SK-N-SH treated with all-trans-retinoic acid at 6 μM for 48 hours (cell line): Measurements from ENCODE around the gene UVSSA.

Source experiments
- ATAC-seq: fragments of 200-7000 bp; cut with Tn5 transposase; 3 replicates; pipeline ENCODE4 v1.9.1; 2020; ENCODE audit warnings: mild to moderate bottlenecking, moderate library complexity
- BACH2 ChIP-seq: fragments of 250-450 bp; sonication (Bioruptor Pico); IDR thresholded peaks from 2 replicates; pipeline ENCODE4 v1.9.0; 2021; ENCODE audit warnings: mild to moderate bottlenecking, borderline replicate concordance
- CREB5 ChIP-seq: fragments of 250-450 bp; sonication (Bioruptor Pico); IDR thresholded peaks from 2 replicates; pipeline ENCODE4 v1.5.1; 2020; ENCODE audit warnings: low read depth, mild to moderate bottlenecking, moderate library complexity
- CSDC2 ChIP-seq: fragments of 250-450 bp; sonication (Bioruptor Pico); IDR thresholded peaks from 2 replicates; pipeline ENCODE4 v1.5.0; 2020; ENCODE audit warnings: mild to moderate bottlenecking, moderate library complexity
- CSRNP3 ChIP-seq: fragments of 250-450 bp; sonication (Bioruptor Pico); IDR thresholded peaks from 2 replicates; pipeline ENCODE4 v1.5.1; 2021; ENCODE audit warnings: mild to moderate bottlenecking, moderate library complexity
- ESRRG ChIP-seq: fragments of 250-450 bp; sonication (Bioruptor Pico); IDR thresholded peaks from 2 replicates; pipeline ENCODE4 v1.6.1; 2021; ENCODE audit warnings: mild to moderate bottlenecking
- GLIS3 ChIP-seq: fragments of 250-450 bp; sonication (Bioruptor Pico); IDR thresholded peaks from 2 replicates; pipeline ENCODE4 v1.5.0; 2020; ENCODE audit warnings: mild to moderate bottlenecking, moderate library complexity
- ISL1 ChIP-seq: fragments of 250-450 bp; sonication (Bioruptor Pico); IDR thresholded peaks from 2 replicates; pipeline ENCODE4 v2.1.2; 2022; ENCODE audit warnings: mild to moderate bottlenecking, moderate library complexity
- OSR1 ChIP-seq: fragments of 250-450 bp; sonication (Bioruptor Pico); IDR thresholded peaks from 2 replicates; pipeline ENCODE4 v1.8.0; 2022; ENCODE audit warnings: moderate library complexity, mild to moderate bottlenecking, inconsistent platforms
- PATZ1 ChIP-seq: fragments of 250-450 bp; sonication (Bioruptor Pico); IDR thresholded peaks from 2 replicates; pipeline ENCODE4 v1.8.0; 2020; ENCODE audit warnings: mild to moderate bottlenecking, moderate library complexity, borderline replicate concordance
- POU6F1 ChIP-seq: fragments of 250-450 bp; sonication (Bioruptor Pico); IDR thresholded peaks from 2 replicates; pipeline ENCODE4 v1.8.0; 2021; ENCODE audit warnings: low read depth, mild to moderate bottlenecking, moderate library complexity, borderline replicate concordance
- PPARA ChIP-seq: fragments of 250-450 bp; sonication (Bioruptor Pico); IDR thresholded peaks from 2 replicates; pipeline ENCODE4 v1.5.0; 2020; ENCODE audit warnings: mild to moderate bottlenecking, borderline replicate concordance
- RARB ChIP-seq: fragments of 250-450 bp; sonication (Bioruptor Pico); IDR thresholded peaks from 2 replicates; pipeline ENCODE4 v1.8.0; 2021; ENCODE audit warnings: mild to moderate bottlenecking, moderate library complexity
- TCF4 ChIP-seq: fragments of 250-450 bp; sonication (Bioruptor Pico); IDR thresholded peaks from 2 replicates; pipeline ENCODE4 v1.8.0; 2021; ENCODE audit warnings: mild to moderate bottlenecking, moderate library complexity, borderline replicate concordance
- TSHZ2 ChIP-seq: fragments of 250-450 bp; sonication (Bioruptor Pico); IDR thresholded peaks from 2 replicates; pipeline ENCODE4 v1.5.0; 2020; ENCODE audit warnings: mild to moderate bottlenecking, moderate library complexity
- ZC3H10 ChIP-seq: fragments of 250-450 bp; sonication (Bioruptor Pico); IDR thresholded peaks from 2 replicates; pipeline ENCODE4 v1.5.1; 2021; ENCODE audit warnings: mild to moderate bottlenecking, moderate library complexity
- ZFP3 ChIP-seq: fragments of 250-450 bp; sonication (Bioruptor Pico); IDR thresholded peaks from 2 replicates; pipeline ENCODE4 v1.5.0; 2020; ENCODE audit warnings: mild to moderate bottlenecking, moderate library complexity
- ZFP30 ChIP-seq: fragments of 450-650 bp; formaldehyde crosslinking; IDR thresholded peaks from 2 replicates; pipeline ENCODE4 v1.5.0; 2022; ENCODE audit warnings: mild to moderate bottlenecking, moderate library complexity
- ZNF70 ChIP-seq: fragments of 450-650 bp; formaldehyde crosslinking; IDR thresholded peaks from 2 replicates; pipeline ENCODE4 v1.5.0; 2020; ENCODE audit warnings: mild to moderate bottlenecking, moderate library complexity
- ZNF8 ChIP-seq: fragments of 450-650 bp; formaldehyde crosslinking; IDR thresholded peaks from 2 replicates; pipeline ENCODE4 v1.5.0; 2020; ENCODE audit warnings: mild to moderate bottlenecking, moderate library complexity

Gene UVSSA

GRCh38 chr4:1360423-1361283 is 13.6 kb downstream of the UVSSA start:
- ATAC-seq, result peak; percentile 17; the same call in 2 of the 3 replicates
- TF ChIP-seq ZNF8, result no peak
- TF ChIP-seq ZNF70 (CRISPR knock-in tag), result no peak
- TF ChIP-seq CREB5 (CRISPR knock-in tag), result no peak
- no peak for TF ChIP-seq OSR1 (CRISPR knock-in tag)
- TF ChIP-seq ZFP3, result no peak
- TF ChIP-seq ZFP30 (CRISPR knock-in tag), result no peak
- TF ChIP-seq GLIS3, result no peak
- TF ChIP-seq ESRRG (CRISPR knock-in tag), result no peak
- TF ChIP-seq RARB, result no peak
- no peak for TF ChIP-seq PPARA (CRISPR knock-in tag)
- no peak for TF ChIP-seq BACH2
- TF ChIP-seq ZC3H10 (CRISPR knock-in tag), result no peak
- no peak for TF ChIP-seq CSRNP3 (CRISPR knock-in tag)
- TF ChIP-seq, all 23 proteins: peak for 0

- no peak for ATAC-seq
- no peak for TF ChIP-seq PATZ1 (CRISPR knock-in tag)
- TF ChIP-seq ZNF70 (CRISPR knock-in tag), result no peak
- TF ChIP-seq, all 23 proteins: peak for 0
These were observed 14.4 kb downstream of the UVSSA start for GRCh38 chr4:1361431-1361830.

- TF ChIP-seq PPARA (CRISPR knock-in tag), result no peak
- no peak for TF ChIP-seq ZC3H10 (CRISPR knock-in tag)
- no peak for TF ChIP-seq POU6F1
- no peak for TF ChIP-seq CSDC2
- TF ChIP-seq ISL1 (CRISPR knock-in tag), result no peak
- no peak for TF ChIP-seq ESRRG (CRISPR knock-in tag)
- TF ChIP-seq RARB, result no peak
- no peak for TF ChIP-seq ZNF70 (CRISPR knock-in tag)
- TF ChIP-seq ZNF8, result no peak
- no peak for TF ChIP-seq GLIS3
- no peak for TF ChIP-seq TSHZ2 (CRISPR knock-in tag)
- TF ChIP-seq ZFP3, result no peak
- TF ChIP-seq TCF4 (CRISPR knock-in tag), result no peak
- no peak for TF ChIP-seq CREB5 (CRISPR knock-in tag)
- no peak for TF ChIP-seq CSRNP3 (CRISPR knock-in tag)
- TF ChIP-seq ZFP30 (CRISPR knock-in tag), result no peak
- TF ChIP-seq PATZ1 (CRISPR knock-in tag), result no peak
- ATAC-seq, result no peak
These were observed 15.0 kb downstream of the UVSSA start for GRCh38 chr4:1362046-1362445.
